HTERT RPE-1 (cell line): ENCODE measurements around the gene STRA8.

Experiments used
- in situ Hi-C: fragments of 300-500 bp; cut with MboI; formaldehyde crosslinking; loops from 4 replicates; pipeline ENCODE4 v1.14.3; 2020; ENCODE audit warnings: low sequenced_read_pairs

The STRA8 gene

GRCh38 chr7:135263321-135263970 is 29.8 kb downstream of the STRA8 start:
- in situ Hi-C loops, result no loop called here

GRCh38 chr7:135265637-135266036 is 32.0 kb downstream of the STRA8 start:
- in situ Hi-C loops, result no loop called here

- in situ Hi-C loops, result no loop called here
These were observed 36.3 kb downstream of the STRA8 start for GRCh38 chr7:135269921-135270320.

- in situ Hi-C loops, result no loop called here
These were observed 37.1 kb downstream of the STRA8 start for GRCh38 chr7:135270577-135271254.

- in situ Hi-C loops, result no loop called here
These were observed 37.6 kb downstream of the STRA8 start for GRCh38 chr7:135271255-135271615.

- in situ Hi-C loops, result no loop called here
These were observed 38.7 kb downstream of the STRA8 start for GRCh38 chr7:135272303-135272702.

GRCh38 chr7:135273581-135273980 is 39.9 kb downstream of the STRA8 start:
- in situ Hi-C loops, result no loop called here

- in situ Hi-C loops, result no loop called here
These were observed 41.0 kb downstream of the STRA8 start for GRCh38 chr7:135274495-135275268.

GRCh38 chr7:135275971-135276580 is 42.4 kb downstream of the STRA8 start:
- in situ Hi-C loops, result no loop called here

GRCh38 chr7:135277161-135277560 is 43.5 kb downstream of the STRA8 start:
- in situ Hi-C loops, result no loop called here

GRCh38 chr7:135281363-135281949 is 47.8 kb downstream of the STRA8 start:
- in situ Hi-C loops, result no loop called here

GRCh38 chr7:135282561-135283254 is 49.1 kb downstream of the STRA8 start:
- in situ Hi-C loops, result no loop called here

- in situ Hi-C loops, result no loop called here
These were observed 50.5 kb downstream of the STRA8 start for GRCh38 chr7:135283959-135284638.

GRCh38 chr7:135285547-135286233 is 52.1 kb downstream of the STRA8 start:
- in situ Hi-C loops, result no loop called here

- in situ Hi-C loops, result no loop called here
These were observed 53.2 kb downstream of the STRA8 start for GRCh38 chr7:135286876-135287275.

GRCh38 chr7:135290594-135290993 is 57.0 kb downstream of the STRA8 start:
- in situ Hi-C loops, result no loop called here

- in situ Hi-C loops, result no loop called here
These were observed 58.2 kb downstream of the STRA8 start for GRCh38 chr7:135291809-135292253.

GRCh38 chr7:135299235-135299634 is 65.6 kb downstream of the STRA8 start:
- in situ Hi-C loops, result no loop called here
